Testis (tissue), 2 donors: ENCODE measurements around the gene POLE2.

ENCODE experiments used
- CTCF ChIP-seq, 3 experiments: fragments of 450-650 bp in 2 of 3; fragments of 200-600 bp in 1 of 3; sonication (generic) in 1 of 3; IDR thresholded peaks; one replicate each; pipeline ENCODE4 v1.5.1; 2016 to 2019; ENCODE audit warnings: antibody characterized with exemption in 3 of 3, mild to moderate bottlenecking in 2 of 3, moderate library complexity in 1 of 3
- POLR2A ChIP-seq: fragments of 450-650 bp; IDR thresholded peaks from one replicate; pipeline ENCODE4 v1.6.1; 2017; ENCODE audit warnings: antibody characterized with exemption, mild to moderate bottlenecking, moderate library complexity

- TF ChIP-seq CTCF (IDR thresholded peaks at IDR 0.05), result no peak
- no peak for TF ChIP-seq POLR2A
Observed at GRCh38 chr14:49640540-49641417, 47.2 kb downstream of the POLE2 start.
